GM18870 (cell line): ENCODE data around the gene SPTB.

Source experiments
- ATAC-seq: cut with Tn5 transposase; IDR thresholded peaks from one replicate; pipeline ENCODE4 v1.9.1; 2021; ENCODE audit warnings: moderate library complexity; ENCODE audit not compliant: unreplicated experiment

Gene SPTB

DNA sequence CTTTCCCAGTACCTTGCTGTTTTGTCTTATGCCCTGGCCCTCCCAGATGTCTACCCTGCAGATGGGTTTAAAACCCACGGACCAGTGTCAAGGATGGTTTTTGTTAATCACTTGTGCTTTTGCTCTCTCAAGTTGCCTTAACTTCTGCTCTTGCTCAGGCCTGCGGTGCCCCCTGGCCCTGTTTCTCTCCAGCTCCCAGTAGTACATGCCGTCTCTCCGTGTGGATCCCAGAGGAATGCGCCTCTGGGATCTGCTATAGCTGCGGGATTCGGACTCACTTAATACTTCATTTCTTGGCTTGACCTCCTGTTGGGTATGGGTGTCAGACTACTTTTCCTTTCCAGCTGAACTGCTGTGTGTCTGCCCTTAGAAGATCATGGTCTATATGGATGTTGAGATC lies 160.9 kb downstream of the SPTB start:
- no peak for ATAC-seq

DNA sequence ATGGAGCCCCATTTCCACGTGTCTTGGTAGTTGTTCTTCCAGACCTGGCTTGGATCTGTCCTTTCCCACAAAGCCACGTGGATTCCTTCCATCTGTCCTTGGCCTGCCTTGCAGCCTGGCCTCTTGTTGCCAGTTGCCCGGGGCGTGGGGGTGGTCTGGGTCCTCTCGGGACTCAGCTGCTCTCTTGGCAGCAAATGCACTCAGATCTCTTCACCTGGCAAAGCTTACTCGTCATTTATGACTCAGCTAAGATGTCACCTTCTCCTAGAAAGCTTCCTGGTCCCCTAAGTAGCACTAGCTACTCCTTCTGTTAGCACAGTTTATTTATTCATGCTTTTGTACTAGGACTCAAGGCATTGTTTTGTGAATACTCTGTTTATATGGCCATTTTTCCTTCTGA lies 161.8 kb downstream of the SPTB start:
- ATAC-seq, result no peak

DNA sequence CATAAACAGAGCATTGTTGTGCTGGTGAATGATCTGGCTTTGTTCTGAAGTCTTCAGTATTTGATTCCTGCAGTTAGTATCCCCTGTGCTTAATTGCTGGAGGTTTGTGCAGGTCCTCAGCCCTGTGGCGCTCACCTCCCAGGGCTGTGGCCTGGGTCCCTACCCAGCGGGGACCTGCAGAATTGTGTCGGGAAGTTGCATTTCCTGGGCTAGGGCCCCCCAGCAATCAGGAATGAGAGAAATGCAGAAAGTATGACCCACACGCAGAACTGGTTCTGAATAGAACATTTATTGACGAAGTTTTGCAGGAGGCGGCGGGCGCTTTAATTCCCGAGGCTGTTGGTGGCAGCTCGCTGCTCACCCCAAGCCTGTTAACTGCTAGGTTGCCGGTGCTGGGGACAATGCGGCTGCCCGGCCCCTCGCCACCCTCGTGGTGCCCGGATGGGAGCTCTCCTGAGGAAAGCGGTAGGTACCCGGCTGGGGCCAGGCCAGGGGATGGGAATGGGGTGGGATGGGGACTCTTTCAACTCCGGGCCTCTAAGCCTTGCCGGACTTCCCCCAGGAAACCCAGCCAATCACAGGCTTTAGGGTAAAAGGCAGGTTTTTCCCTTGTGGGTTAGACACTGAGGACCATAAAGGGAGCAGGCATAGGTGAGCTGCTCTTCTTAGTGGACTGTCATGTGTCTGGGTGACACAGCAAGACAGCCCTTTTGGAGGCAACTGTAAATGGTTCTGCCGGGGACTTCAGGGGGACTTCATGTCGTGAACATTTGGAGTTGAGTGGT lies 163.9 kb downstream of the SPTB start:
- ATAC-seq, result no peak

- no peak for ATAC-seq
Observed at GRCh38 chr14:64715146-64715627, 164.5 kb downstream of the SPTB start.

DNA sequence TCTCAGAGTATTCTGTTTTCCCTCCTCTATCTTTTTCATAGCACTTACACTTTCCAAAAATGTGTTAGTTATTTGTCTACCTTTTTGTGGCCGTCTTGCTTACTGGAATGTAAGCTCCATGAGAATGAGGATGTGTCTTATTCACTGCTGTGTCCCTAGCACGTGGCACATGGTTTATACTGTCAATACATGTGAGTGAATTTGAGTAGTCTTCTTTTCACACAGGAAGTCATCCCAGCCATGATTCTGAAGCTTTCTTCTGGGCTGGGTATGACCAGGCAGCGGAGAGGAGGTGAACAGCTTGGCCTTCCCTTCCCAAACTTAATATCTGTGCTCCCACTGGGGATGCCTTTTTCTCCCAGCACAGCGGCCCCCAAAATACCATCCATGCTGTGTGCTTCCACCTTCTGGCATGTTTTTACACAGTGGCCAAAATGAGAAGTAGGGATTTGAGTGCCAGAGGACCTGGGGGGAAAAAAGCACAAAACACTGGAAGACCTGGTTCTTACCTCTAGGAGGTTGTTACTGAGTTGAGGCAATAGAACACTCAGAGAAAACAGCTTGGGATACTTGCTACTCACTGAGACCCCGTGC lies 165.2 kb downstream of the SPTB start:
- ATAC-seq, result no peak

DNA sequence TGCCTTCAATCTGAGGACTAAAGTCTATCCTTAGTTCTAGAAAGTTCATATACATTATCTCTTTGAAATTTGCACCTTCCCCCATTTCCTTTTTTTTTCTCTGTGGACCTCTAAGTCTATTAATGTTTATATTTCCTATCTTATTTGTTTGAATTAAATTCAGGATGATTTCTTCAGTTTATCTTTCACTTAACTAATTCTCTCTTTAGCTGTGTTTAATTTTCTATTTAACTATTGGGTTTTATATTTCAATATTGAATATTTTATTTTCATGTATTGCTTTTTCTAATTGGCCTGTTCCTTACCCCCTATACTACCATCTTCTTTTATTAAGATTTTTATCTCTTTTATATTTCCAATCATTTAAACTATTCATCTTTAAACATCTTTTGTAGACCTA lies 166.0 kb downstream of the SPTB start:
- no peak for ATAC-seq

GRCh38 chr14:64711039-64711438 lies 168.7 kb downstream of the SPTB start:
- ATAC-seq, result no peak

DNA sequence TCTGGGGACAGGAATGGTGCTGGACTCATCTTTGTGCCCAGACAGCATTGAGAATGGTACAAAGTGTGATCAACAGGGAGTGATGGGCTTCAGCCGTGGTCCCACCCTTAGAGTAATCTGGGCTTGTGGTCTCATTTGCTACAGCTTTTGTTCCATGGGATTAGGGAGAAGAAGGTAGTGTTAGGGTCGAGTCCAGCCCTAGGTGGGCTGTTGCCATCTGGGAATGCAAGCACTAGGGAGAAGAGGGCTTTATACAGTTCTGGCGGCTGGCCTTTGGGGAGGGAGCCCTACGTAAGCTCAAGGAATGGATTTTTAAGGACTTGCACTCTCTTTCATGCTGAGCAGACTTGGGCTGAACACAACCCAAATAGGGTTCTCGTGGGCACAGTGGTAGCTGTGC lies 170.6 kb downstream of the SPTB start:
- no peak for ATAC-seq

DNA sequence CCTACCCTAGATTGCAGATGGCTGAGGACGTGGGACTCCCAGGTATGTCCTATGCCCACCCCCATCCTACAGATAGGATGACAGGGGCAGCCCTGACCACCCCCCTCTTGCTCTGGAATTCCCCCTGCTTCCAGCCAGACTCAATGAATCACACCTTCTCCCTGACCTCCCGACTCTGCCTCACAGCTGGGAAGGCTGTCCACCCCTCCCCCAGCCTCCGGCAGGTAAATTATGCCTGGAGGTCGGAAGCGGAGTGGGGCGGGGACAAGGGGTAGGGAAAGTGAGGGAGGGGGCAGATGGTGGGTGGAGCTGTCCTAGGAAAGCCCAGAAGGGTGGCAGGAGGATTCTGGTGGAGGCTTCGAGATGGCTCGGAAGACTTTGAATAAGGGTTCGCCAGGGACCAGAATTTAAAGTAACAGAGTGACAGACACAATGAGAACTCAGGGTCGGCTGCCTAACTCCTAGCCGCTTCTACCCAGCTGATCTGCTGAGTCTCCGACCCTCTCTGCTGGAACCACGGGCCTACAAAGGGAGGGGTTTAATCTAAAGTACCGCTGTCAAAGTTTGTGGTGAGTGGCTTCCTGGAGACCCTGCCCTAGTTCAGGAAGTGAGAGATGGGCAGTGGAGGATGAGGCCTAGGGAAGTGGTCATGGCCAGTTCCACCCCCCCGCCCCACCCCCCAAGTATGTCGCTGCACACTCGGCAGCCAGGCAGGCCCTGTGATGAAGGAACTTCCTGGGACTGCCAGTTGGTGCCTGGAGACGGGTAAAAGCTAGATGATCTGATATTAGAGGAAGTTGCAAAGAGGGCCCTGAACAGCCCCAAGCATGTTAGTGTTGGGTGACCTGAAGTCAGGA lies 171.3 kb downstream of the SPTB start:
- no peak for ATAC-seq

DNA sequence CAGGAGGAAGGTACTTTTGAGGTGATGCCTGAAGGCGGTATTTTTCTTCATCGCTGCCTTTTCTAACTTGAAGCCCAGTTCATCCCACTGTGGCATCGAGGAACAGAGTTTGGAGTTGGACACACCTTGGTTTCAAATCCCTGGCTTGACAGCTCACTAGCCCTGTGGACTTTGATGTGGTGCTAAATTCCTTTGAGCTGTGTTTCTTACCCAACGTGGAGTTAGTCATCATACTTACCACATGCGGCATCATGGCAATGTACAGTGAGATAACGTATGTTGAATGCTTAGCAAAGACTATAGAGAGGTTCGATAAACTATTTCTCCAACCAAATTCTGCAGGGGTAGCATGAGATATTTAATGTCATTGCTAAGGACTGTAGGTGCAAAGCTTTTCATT lies 172.0 kb downstream of the SPTB start:
- no peak for ATAC-seq

DNA sequence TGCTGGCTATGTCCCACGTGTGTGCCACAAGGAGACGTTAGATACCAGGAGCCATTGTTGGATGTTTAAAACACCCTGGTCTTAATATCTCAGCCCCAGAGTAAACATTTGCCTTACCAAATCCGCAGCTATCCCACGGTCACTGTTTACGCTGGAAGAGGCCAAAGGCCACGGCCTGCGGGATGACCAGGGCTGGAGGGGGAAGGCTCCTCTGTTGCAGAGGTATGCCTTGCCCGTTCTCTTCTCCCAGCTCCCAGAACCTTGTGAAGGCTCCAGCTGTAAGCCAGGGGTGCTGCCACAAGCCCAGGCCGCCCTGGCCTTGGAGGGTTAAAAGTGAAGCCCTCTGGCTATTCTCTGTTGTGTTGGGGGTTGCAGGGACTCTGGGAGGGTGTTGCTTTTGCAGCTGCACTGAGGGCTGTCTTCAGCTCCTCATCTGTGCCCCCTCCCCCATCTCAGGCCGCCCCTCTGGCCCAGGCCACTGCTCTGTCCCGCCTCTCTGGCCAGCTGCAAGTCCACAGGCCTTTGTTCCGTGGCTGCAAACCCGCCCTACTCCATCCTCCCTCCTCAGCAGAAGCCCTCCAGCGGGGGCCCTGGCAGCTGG lies 173.0 kb downstream of the SPTB start:
- ATAC-seq, result no peak

DNA sequence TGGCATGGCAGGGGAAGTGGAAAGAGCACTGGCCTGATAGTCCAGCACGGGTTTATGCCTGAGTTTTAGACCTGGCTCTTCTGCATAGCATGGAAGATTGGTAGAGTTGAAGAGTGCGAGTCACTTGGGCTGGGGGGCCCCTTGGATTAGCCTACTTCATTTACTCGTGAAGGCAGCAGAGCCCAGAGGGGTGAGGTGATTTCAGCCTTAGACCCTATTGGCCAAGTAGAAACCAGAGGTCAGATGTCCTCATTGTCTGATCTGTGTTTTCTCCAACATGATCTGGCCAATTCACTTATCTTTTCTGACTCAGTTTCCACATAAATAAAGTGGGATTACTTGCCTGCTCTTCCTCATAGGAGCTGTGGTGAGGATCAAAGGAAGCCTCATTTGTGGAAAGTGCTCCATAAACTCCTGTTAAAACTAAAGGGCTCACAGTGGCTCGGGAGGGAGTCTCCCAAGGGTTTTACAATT lies 173.6 kb downstream of the SPTB start:
- no peak for ATAC-seq

DNA sequence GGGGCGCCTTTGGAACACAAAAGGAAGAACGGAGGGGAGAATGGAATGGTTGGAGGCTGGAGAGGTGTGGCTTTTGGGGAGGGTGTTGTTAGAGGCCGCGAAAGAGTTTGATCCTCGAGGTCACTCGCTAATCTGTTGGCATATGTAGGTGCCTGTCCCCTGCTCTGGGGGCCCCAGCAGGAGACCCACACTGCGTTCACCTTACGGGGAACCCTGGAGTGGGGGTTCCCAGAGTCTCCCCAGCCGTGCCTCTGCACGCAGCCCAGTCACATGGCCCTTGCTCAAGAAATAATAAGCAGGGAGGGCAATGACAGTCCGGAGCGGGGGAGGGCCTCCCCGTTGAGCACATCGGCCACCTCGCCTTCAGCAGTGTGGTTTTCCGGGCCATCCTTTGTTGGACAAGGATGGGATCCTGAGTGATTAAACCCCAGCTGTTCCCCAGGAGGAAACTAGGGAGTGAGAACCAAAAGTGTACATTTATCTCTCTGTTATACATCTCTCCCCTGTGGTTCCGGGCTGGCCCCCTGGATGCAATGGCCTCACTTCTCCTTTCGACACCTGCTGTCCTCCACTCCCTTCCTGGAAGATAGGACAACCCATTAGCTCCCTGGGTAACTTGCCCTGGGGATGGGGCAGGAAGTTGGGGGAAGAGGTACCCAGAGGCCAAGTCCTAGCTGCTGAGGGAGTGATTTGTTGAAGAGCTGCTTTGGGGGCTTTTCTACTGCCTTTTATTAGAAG lies 174.2 kb downstream of the SPTB start:
- no peak for ATAC-seq

GRCh38 chr14:64704743-64705380 lies 174.8 kb downstream of the SPTB start:
- no peak for ATAC-seq

DNA sequence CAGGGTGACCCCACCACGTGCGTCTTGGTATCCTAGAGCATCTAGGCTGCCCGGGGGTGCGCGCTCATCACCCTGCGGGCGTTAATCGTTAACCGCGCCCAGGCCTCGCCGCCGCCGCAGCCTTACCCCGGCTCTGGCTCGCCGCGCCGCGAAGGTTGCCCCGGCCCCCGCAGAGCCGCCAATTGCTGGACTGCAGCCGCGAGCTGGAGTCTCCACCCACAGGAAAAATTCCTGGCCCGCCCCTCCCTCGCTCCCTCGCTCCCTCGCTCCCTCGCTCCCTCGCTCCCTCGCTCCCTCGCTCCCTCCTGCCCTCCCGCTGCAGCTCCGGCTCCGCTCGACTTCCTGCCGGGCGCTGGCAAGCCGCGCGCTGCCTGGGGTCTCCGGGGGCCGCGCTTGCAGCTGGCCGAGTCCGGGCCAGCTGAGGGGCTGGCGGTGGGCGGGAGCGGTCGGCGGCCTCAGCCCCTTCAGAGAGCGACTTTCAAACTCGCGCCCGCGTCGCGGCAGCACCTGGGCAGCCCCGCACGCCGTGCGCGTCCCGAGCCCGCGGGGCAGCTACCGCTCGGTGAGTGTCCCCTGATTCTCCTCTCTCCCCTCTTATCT lies 175.5 kb downstream of the SPTB start, which contains the start of gene PLEKHG3:
TSS of gene PLEKHG3 (plus strand) at position 282 of the 600 bp plus-strand sequence. CDS start 23,208 bp downstream, outside the sequence.
- no peak for ATAC-seq

DNA sequence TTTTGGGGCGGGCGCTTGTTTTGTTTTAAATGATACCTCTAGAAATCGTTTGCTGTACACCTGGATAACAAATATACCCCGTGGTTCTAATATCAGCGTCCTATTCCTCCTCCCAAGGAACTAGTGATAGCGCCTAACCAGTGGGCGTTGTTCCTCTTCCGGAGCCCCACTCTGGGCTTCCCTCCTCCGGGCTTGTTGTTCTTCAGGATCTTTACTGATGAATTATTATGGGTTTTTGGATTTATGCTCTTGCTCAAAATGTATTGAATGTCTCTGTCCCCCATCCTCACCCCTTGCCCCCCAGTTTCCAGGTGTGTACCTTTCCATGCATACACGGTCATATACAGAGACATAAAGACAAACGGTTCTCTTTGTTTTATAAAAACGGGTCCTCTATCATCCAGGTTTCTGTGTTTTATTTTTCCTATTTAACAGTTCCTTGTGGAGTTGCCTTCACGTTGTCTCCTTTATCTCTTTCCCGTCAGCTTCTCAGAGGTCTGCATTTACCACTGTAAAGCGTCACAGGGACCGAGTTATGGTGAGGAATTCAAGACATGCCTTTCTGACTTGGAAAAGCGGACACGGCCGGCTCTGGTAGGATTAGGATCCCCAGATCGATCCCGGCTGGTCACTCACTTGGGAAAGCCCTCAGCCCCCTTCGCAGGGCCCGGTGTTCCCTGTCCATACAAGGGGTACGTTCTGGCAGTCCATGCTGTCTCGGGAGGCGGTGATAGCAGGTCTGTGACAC lies 176.1 kb downstream of the SPTB start:
- ATAC-seq, result no peak

DNA sequence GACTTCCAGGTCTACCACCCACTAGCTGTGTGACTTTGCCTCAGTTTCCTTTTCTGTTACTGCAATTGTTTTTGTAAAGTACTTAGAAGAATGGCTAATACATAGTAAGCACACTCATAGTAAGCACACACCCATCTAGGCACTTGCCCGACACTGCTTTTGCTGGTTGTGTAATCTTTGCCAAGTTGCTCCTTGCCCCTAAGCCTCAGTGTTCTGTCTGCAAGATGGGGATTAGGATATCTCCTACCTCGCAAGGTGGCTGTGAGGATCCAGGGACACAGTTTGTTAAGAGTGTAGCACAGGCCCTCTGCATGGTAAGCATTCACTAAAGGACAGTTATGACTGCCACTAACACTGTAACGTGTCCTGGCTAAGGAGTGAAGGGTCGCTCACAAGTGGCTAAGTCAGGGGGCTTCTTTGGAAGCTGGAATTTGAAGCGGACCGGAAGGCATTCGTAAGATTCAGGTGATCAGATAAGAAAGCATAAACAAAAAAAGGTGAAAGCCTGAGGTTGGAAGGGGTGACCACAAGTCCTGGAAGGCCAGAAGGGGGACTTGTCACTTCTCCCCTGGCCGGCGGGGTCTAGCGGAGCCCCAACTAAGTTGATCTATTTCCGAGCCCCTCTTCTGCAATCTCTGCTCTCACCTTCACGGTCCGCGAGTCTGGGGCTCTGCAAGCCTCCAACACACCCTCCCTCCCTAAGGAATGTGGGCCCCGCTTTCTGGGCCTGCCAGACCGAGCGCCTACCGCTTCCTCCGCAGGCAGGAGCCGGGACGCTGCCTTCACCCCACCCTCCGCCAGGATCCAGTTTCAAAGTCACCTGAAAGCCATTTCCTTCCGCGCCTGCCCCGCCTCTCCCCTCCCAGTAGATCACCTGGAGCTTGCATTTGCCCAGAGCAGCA lies 177.0 kb downstream of the SPTB start:
- no peak for ATAC-seq

GRCh38 chr14:64701660-64702059 lies 178.0 kb downstream of the SPTB start:
- no peak for ATAC-seq
